ENCODE data around the gene GDNF. TPM values are rescaled to one million over a fixed set of nuclear protein-coding genes. Genes with fewer than 3 reads are reported as not detected.

The GDNF gene
- total RNA-seq, 1 experiment from 2014 or later = not detected

- POLR2A ChIA-PET = interaction anchor here (0.6 kb wide), 2 partner anchors 12 to 108 kb away, joined by 3 to 5 read pairs; no protein-coding TSS in a partner anchor
- no peak for TF ChIP-seq CTCF (IDR thresholded peaks at IDR 0.05)
- TF ChIP-seq TCF7L2 (IDR thresholded peaks at IDR 0.05; ENCODE audit: low read depth, low read length) = no peak
- TF ChIP-seq, protein P1, sequence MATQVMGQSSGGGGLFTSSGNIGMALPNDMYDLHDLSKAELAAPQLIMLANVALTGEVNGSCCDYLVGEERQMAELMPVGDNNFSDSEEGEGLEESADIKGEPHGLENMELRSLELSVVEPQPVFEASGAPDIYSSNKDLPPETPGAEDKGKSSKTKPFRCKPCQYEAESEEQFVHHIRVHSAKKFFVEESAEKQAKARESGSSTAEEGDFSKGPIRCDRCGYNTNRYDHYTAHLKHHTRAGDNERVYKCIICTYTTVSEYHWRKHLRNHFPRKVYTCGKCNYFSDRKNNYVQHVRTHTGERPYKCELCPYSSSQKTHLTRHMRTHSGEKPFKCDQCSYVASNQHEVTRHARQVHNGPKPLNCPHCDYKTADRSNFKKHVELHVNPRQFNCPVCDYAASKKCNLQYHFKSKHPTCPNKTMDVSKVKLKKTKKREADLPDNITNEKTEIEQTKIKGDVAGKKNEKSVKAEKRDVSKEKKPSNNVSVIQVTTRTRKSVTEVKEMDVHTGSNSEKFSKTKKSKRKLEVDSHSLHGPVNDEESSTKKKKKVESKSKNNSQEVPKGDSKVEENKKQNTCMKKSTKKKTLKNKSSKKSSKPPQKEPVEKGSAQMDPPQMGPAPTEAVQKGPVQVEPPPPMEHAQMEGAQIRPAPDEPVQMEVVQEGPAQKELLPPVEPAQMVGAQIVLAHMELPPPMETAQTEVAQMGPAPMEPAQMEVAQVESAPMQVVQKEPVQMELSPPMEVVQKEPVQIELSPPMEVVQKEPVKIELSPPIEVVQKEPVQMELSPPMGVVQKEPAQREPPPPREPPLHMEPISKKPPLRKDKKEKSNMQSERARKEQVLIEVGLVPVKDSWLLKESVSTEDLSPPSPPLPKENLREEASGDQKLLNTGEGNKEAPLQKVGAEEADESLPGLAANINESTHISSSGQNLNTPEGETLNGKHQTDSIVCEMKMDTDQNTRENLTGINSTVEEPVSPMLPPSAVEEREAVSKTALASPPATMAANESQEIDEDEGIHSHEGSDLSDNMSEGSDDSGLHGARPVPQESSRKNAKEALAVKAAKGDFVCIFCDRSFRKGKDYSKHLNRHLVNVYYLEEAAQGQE (IDR thresholded peaks at IDR 0.05; ENCODE audit: insufficient read depth in 1 of 2, low read depth in 2 of 2, low read length in 1 of 2) = no peak
- no peak for TF ChIP-seq SIN3A (IDR thresholded peaks at IDR 0.05; ENCODE audit: borderline replicate concordance, insufficient read depth, low read depth, low read length)
- TF ChIP-seq POLR2AphosphoS5 (IDR thresholded peaks at IDR 0.05; ENCODE audit: low read depth, low read length) = no peak
- ATAC-seq (no peak), DNase-seq (ENCODE audit: low read depth, low spot score) (no peak)
- intact Hi-C loops (cut with micrococcal nuclease; ENCODE audit: unreplicated experiment) = no loop called here
- in situ Hi-C loops (cut with HindIII; ENCODE audit: low pct_unique_long_range_greater_than_20kb, low sequenced_read_pairs) = no loop called here
- Histone ChIP-seq H3K27me3 (ENCODE audit: control insufficient read depth, insufficient read depth, low read length) (no peaks in the 10 kb centered on the region), H3K9me3 (ENCODE audit: control insufficient read depth, insufficient read depth, low read depth, low read length) (no peaks in the 10 kb centered on the region), H3K4me3 (ENCODE audit: low read depth in 2 of 2, low read length in 2 of 2) (no peak overlapping the region), H3K36me3 (ENCODE audit: control insufficient read depth, insufficient read depth, low read length) (no peaks in the 10 kb centered on the region), H3K27ac (ENCODE audit: low read length) (no peak overlapping the region), H3K4me1 (ENCODE audit: control insufficient read depth, insufficient read depth, low read length) (no peaks in the 10 kb centered on the region)
- BruUV-seq (replicated peaks) = no TSS peak
- CTCF ChIA-PET = no interaction called here
These were observed 72.6 kb downstream of the GDNF start for GRCh38 chr5:37767251-37767650.

Data from Panc1 (cell line).